GM19438 (cell line): ENCODE measurements around the gene TBC1D1.

Experiments
- ATAC-seq: cut with Tn5 transposase; IDR thresholded peaks from one replicate; pipeline ENCODE4 v1.9.1; 2021; ENCODE audit warnings: low read depth; ENCODE audit not compliant: unreplicated experiment

TBC1D1 gene

DNA sequence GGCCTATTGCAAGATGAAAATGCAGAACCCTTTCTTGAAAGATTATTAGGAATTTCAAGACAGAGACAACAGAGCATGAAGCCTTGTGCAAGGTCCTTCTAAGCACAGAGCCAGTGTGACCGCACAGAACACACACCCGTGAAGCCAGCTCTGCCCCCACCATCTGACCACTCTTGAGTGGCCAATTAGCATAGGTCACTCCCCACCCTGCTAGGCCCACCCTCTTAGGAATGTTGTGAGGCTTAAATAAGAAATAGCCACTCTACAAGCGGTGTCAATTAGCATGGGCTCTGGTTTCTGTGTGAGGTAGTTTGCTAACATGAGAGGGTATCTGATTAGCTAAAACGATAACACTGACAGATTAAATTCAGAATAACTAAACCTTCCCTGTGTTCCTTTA, 222.2 kb downstream of the TBC1D1 start:
- ATAC-seq = no peak

GRCh38 chr4:38113551-38113950, 222.7 kb downstream of the TBC1D1 start:
- ATAC-seq = no peak

DNA sequence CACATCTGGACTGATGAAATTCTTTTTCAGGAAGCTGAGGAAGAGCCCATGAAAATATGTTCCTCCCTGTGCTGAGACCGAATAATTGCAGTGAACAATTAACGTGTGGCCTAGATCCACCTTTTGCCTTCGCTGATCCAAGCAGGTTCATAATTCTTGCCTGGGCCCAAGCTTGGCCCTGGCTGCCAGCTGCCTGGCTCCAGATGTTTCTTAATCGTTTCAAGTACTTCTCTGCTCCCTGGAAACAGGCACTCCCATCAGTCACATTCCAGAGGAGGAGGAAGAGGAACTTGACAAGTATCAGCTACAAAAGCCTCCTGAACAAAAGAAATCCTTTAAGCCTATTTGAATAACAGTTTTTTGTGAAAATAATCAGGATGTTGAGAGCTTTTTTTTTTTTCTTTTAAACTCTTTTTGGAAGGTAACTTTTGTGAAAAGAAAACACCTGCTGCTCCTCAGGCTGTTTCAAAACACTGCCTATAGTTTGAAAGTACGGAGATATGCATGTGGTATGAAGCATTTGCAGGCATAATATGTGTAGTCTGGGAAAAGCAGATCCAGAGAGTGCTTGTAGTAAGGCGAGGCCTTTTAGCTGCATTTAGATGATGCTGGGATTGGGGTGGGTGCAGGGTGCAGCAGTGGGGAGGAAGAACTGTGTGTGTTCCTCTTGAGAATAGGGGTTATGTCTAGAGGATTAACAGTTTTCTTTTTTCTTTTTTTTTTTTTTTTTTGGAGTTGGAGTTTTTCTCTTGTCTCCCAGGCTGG, 223.7 kb downstream of the TBC1D1 start:
- no peak for ATAC-seq

DNA sequence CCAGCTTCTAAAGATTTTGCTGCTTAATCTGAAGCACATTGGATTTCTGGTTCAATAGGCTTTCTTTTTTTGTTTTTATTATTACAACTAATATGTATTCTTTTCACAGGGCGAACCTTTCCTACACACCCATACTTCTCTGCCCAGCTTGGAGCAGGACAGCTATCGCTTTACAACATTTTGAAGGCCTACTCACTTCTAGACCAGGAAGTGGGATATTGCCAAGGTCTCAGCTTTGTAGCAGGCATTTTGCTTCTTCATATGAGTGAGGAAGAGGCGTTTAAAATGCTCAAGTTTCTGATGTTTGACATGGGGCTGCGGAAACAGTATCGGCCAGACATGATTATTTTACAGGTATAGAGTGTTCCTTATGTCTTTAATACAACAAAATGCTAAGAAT, 224.7 kb downstream of the TBC1D1 start:
- ATAC-seq = no peak

- no peak for ATAC-seq
Measured at GRCh38 chr4:38117591-38117990, 226.7 kb downstream of the TBC1D1 start.

DNA sequence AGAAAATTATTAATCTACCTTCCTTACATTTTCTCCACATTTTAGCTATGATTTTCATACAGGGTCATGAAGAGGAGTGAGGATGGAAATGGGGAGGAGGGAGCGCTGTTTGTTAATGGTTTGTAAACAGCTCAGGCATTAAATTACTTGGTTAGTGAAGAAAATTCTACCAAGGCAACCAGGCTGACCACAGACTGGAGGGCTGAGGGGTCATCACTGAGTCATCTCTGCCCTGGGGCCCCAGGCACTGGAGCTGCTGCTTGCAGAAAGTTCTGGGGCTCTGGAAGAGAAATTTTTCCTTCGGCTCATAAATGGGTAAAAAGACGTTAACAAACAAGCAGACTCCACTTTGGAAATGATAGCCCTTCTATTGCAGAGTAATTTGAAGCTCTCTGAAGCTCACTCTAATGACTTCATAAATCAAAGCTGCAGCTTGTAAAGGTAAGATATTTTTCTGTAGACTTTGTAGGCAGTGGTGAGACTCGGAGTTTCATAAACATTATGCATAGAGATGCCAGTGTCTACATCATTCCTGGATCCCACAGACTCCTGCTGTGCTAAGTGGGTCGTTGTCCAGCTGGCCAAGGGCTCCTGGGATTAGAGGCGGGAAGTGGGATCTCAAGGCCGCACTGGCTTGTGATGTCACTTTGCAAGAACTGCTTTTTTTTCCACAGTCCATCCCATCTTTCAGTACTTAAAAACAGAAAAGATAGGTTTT, 228.9 kb downstream of the TBC1D1 start:
- ATAC-seq = no peak

- ATAC-seq = no peak
Measured at GRCh38 chr4:38120772-38121171, 229.9 kb downstream of the TBC1D1 start.

GRCh38 chr4:38122060-38122459, 231.2 kb downstream of the TBC1D1 start:
- no peak for ATAC-seq

GRCh38 chr4:38123555-38123954, 232.7 kb downstream of the TBC1D1 start:
- no peak for ATAC-seq

GRCh38 chr4:38124961-38125360, 234.1 kb downstream of the TBC1D1 start:
- no peak for ATAC-seq

- no peak for ATAC-seq
Measured at GRCh38 chr4:38125816-38126215, 234.9 kb downstream of the TBC1D1 start.

- ATAC-seq = no peak
Measured at GRCh38 chr4:38128478-38129459, 237.9 kb downstream of the TBC1D1 start.

- ATAC-seq = no peak
Measured at GRCh38 chr4:38129460-38130227, 238.8 kb downstream of the TBC1D1 start.

DNA sequence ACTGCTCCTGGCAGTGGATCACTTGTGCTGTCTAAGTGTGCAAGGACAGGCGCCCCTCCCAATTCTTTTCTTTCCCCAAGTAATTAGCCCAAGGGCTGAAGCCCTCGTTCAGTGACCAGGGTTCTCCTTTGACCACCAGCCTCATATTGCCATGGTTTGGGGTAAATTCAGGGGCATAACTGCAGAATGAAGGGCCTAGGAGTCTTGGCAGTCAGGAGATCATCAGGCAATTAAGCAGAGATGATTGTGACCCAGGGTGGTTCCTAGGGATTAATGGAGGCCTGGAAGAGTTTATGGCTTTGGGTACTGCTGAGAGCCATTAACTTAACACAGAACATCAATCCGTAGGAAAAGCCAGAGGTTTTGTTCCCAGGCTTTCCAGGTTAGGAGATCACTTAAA, 240.0 kb downstream of the TBC1D1 start:
- ATAC-seq = no peak

GRCh38 chr4:38131371-38132091, 240.6 kb downstream of the TBC1D1 start:
- ATAC-seq = no peak

- peak; percentile 92 for ATAC-seq
Measured at GRCh38 chr4:38132107-38132673, 241.3 kb downstream of the TBC1D1 start.

GRCh38 chr4:38132843-38133662, 242.2 kb downstream of the TBC1D1 start:
- ATAC-seq = no peak

DNA sequence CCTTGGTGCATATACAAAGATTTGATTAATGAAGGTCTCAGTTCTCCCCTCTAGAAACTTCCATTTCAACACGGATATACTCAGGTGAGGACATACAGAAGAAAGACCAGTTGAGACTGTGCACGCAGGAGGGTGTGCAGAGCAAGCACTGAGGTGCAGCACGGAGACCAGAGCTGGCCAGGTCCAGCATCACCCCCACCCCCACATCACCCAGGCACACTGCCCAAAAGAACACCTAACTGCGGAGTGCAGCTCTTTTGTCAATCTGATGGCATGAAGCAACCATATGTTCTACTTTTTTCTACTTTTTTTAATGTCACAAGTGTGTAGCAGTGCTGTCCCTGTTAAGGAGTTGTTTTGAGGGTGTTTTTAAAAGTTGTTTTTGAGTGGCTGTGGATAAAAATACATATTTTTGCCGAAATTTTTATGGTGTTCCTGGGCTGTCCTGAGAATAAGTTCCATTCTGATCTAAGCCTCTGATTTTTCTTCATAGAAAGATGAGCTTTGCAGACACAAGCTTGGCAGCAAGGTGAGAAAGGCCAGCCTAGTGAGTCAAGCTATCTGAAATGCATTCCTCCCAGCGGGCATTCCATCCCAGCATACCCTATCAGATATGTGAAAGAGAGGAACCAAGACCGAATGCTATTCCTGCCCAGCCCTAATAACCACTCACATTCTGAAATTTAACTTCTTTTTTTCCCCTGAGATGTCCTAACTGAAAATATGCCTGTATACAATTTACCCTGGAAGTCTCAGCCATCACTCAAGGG, 243.0 kb downstream of the TBC1D1 start:
- no peak for ATAC-seq
